Fibroblast of the aortic adventitia (primary cell): Measurements from ENCODE around the gene SPATA18. TPM values are rescaled to one million over a fixed set of nuclear protein-coding genes. Genes with fewer than 3 reads are reported as not detected.
A peak's percentile ranks its signal among the peaks of the same experiment; 100 is the strongest.

Experiments used
- DNase-seq: peaks from one replicate; pipeline ENCODE4 v3.0.0-alpha.2; 2010; ENCODE audit warnings: low read depth
- H3K4me3 ChIP-seq: 2 replicates; pipeline ENCODE4 v1.5.1; 2011; ENCODE audit warnings: low read depth, mild to moderate bottlenecking, control low read depth, low read length, moderate library complexity
- total RNA-seq: library from RNA; depleted of rRNA; stranded (reverse); fragments of >200 nt; gene quantifications from 2 replicates; pipeline ENCODE4 v1.2.3, GENCODE V29; 2012; ENCODE audit warnings: low replicate concordance
- TF ChIP-seq, protein P1 (sequence below): IDR thresholded peaks from 2 replicates; pipeline ENCODE4 v1.5.1; 2011; ENCODE audit warnings: mild to moderate bottlenecking, low read length, control low read depth, inconsistent platforms; ENCODE audit not compliant: insufficient read depth

Gene SPATA18
- total RNA-seq, 1 donor, result 22.3 TPM

DNA sequence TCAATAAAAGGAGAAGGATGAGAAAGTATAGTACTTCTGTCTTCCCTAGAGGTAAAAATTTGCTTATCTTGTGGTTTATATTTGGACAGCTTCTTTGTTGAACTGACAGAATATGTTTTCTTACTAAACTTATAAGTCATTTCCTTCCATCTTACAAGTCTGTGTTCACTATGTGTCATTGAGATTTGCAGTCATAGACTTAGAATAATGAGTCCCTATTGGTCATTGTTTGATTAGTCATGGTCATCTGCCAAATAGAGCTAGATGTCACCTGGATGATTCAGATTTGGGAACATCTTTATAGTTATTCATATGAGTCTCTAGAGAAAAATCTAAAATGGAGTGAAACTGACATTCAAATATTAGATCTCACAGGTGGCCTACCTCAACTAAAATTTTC is 51.5 kb downstream of the SPATA18 start:
- DNase-seq, result peak; percentile 33
- TF ChIP-seq, protein P1, sequence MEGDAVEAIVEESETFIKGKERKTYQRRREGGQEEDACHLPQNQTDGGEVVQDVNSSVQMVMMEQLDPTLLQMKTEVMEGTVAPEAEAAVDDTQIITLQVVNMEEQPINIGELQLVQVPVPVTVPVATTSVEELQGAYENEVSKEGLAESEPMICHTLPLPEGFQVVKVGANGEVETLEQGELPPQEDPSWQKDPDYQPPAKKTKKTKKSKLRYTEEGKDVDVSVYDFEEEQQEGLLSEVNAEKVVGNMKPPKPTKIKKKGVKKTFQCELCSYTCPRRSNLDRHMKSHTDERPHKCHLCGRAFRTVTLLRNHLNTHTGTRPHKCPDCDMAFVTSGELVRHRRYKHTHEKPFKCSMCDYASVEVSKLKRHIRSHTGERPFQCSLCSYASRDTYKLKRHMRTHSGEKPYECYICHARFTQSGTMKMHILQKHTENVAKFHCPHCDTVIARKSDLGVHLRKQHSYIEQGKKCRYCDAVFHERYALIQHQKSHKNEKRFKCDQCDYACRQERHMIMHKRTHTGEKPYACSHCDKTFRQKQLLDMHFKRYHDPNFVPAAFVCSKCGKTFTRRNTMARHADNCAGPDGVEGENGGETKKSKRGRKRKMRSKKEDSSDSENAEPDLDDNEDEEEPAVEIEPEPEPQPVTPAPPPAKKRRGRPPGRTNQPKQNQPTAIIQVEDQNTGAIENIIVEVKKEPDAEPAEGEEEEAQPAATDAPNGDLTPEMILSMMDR, result no peak

DNA sequence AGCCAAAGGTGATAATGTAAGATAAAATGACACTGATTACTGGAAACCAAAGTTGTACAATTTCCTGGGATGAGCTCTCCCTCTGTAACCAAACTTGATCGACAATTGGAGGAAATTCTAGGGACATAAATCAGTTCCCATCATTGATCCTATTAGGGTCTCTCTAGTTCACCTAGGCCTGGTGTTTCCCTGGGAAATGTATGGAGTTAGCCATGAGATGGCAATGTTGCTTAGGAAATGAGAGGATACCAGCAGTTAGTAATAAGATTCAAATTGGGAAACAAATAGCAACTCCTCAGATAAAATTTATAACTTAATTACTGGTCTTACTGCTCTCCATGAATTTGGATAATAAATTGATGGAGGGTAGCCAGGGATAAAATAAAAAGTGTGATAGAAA is 52.2 kb downstream of the SPATA18 start:
- peak; percentile 56 for DNase-seq
- TF ChIP-seq, protein P1, result peak; percentile 54
- H3K4me3 ChIP-seq, result no peak overlapping the region

More for the DNA sequence above, 51.5 kb downstream of the SPATA18 start:
- no peak overlapping the region for H3K4me3 ChIP-seq

DNA sequence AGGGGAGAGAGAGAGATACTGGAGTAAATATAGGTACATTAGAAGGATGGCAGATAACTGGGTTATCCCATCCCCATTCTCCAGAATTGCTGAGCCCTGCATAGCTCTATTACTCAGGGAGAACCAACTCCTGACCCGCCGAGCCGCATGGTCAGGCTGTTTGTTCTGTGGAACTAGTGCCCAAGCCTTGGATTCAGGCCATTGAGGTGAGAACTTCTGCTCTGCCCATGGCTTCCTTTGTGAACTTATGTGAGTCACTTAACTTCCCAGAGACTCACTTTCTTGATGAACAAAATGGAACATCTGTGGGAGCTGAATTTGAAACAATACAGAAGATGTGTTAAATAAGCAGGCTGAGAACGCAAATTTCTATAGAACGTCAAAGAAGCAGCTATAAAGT is 54.2 kb downstream of the SPATA18 start:
- DNase-seq, result no peak
- H3K4me3 ChIP-seq, result no peak overlapping the region
- TF ChIP-seq, protein P1, result no peak

DNA sequence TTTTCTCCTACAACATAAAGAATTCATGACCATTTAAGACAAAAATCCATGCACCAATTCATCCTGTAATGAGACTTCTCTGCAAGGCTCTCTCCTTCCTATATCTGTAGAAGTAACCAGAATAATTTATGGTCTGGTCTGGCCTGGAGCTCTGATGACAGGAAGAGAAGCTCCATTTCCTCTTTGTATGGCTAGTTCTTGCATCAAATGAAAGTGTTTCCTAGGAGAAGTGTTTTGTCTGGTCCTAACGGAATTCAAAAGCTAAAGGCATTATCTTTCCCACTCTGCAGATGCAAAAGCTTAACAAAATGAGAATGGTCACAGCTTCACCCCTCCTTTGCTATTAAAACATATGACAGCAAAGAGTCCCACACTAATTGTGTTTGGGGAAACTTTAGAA is 55.1 kb downstream of the SPATA18 start:
- H3K4me3 ChIP-seq, result no peak overlapping the region
- no peak for DNase-seq
- TF ChIP-seq, protein P1, result no peak

GRCh38 chr4:52106660-52107059 is 55.6 kb downstream of the SPATA18 start:
- no peak overlapping the region for H3K4me3 ChIP-seq
- DNase-seq, result peak; percentile 46
- TF ChIP-seq, protein P1, result no peak

GRCh38 chr4:52107336-52107735 is 56.2 kb downstream of the SPATA18 start:
- TF ChIP-seq, protein P1, result no peak
- peak; percentile 61 for DNase-seq
- H3K4me3 ChIP-seq, result no peak overlapping the region

GRCh38 chr4:52107745-52108144 is 56.6 kb downstream of the SPATA18 start:
- H3K4me3 ChIP-seq, result no peak overlapping the region
- TF ChIP-seq, protein P1, result peak; percentile 8
- DNase-seq, result no peak
